Adrenal gland (tissue), 5 donors: ENCODE measurements around the gene EHHADH.

Experiments
- POLR2A ChIP-seq, 2 donors: fragments of 450-650 bp; IDR thresholded peaks; one replicate each; pipeline ENCODE4 v1.6.1; 2017; ENCODE audit warnings: antibody characterized with exemption in 2 of 2, mild to moderate bottlenecking in 2 of 2, moderate library complexity in 1 of 2
- TF ChIP-seq, protein P1 (sequence below), 6 experiments: fragments of 450-650 bp in 4 of 6; fragments of 200-600 bp in 2 of 6; sonication (generic) in 1 of 6; IDR thresholded peaks; 1 replicate in 5 of 6; 2 replicates in 1 of 6; pipeline versions ENCODE4 v1.5.1 to v1.8.0; 2016 to 2021; ENCODE audit warnings: antibody characterized with exemption in 6 of 6, mild to moderate bottlenecking in 2 of 6, moderate library complexity in 1 of 6
- donor health status: DM: no; HTN: no; CAD: no.

DNA sequence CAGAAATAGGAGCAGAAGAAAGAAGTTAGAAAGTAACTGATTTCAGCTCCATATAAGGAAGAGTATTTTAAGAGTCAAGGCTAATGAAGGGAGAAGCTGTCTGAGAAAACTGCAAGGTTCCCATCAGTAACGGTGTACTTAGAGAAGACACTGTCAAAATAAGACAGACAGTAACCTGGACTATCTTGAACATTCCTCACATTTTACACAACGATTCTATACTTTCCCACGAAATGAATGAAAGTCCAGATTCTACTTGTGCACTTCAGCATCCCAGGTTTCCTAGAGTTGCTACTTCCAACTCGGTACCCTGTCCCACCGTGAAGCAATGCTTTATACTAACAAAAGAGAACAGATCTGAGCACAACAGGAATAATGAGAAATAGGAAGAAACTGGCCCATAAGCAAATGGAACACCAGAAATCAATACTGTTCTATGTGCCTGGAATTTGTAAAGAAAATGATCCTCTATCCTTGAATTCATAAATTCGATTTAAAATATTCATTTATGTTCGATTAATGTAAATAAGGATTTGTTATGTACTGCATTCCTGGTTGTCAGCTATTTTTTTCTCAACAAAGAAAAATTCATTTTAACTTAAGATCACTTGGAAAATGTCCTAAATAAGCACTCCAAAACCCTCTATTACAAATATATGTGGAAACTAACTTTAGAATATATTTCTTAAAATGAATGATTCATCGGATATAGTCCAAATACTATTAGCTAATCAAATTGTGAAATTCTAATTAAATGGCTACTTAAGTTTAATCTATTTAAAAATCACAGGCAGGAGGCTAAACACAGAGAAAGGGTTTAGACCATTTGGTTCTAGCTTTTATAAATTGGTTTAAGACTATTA is 102.5 kb downstream of the EHHADH start:
- TF ChIP-seq POLR2A (IDR thresholded peaks at IDR 0.05): no peak
- TF ChIP-seq, protein P1, sequence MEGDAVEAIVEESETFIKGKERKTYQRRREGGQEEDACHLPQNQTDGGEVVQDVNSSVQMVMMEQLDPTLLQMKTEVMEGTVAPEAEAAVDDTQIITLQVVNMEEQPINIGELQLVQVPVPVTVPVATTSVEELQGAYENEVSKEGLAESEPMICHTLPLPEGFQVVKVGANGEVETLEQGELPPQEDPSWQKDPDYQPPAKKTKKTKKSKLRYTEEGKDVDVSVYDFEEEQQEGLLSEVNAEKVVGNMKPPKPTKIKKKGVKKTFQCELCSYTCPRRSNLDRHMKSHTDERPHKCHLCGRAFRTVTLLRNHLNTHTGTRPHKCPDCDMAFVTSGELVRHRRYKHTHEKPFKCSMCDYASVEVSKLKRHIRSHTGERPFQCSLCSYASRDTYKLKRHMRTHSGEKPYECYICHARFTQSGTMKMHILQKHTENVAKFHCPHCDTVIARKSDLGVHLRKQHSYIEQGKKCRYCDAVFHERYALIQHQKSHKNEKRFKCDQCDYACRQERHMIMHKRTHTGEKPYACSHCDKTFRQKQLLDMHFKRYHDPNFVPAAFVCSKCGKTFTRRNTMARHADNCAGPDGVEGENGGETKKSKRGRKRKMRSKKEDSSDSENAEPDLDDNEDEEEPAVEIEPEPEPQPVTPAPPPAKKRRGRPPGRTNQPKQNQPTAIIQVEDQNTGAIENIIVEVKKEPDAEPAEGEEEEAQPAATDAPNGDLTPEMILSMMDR (IDR thresholded peaks at IDR 0.05): no peak
